A673 (cell line): ENCODE data around the gene INCA1.

Source experiments
- EZH2 ChIP-seq: fragments of 200-600 bp; sonication (generic); IDR thresholded peaks from 2 replicates; pipeline ENCODE4 v1.6.1; 2017; ENCODE audit warnings: borderline replicate concordance, low read depth, mild to moderate bottlenecking, mixed read lengths, antibody characterized with exemption, low read length; ENCODE audit not compliant: poor library complexity, severe bottlenecking
- TF ChIP-seq, protein P1 (sequence below): fragments of 300-800, 200-600 bp; sonication (generic); conservative IDR thresholded peaks from 2 replicates; pipeline ENCODE4 v1.5.1; 2017; ENCODE audit warnings: low read depth, mild to moderate bottlenecking, antibody characterized with exemption, low read length, moderate library complexity, mixed read lengths

DNA sequence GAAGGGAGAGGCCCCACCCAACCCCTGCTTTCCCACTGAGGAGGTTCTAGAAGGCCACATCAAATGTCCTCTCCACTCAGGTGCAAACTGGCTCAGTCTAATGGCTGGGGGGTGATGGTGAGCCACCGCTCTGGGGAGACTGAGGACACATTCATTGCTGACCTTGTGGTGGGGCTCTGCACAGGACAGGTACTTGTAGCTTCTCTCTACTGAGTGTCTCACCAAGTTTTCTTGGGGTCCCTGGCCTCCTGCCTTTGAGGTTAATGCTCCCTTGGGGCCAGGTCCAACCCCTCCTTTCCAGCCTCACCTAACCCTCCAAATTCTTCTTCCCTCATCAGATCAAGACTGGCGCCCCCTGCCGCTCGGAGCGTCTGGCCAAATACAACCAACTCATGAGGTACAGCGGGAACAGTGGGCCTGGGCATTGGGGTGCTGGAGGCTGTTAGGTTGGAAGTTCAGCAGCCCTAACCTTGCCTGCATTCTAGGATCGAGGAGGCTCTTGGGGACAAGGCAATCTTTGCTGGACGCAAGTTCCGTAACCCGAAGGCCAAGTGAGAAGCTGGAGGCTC is 40.7 kb downstream of the INCA1 start:
- TF ChIP-seq, protein P1, sequence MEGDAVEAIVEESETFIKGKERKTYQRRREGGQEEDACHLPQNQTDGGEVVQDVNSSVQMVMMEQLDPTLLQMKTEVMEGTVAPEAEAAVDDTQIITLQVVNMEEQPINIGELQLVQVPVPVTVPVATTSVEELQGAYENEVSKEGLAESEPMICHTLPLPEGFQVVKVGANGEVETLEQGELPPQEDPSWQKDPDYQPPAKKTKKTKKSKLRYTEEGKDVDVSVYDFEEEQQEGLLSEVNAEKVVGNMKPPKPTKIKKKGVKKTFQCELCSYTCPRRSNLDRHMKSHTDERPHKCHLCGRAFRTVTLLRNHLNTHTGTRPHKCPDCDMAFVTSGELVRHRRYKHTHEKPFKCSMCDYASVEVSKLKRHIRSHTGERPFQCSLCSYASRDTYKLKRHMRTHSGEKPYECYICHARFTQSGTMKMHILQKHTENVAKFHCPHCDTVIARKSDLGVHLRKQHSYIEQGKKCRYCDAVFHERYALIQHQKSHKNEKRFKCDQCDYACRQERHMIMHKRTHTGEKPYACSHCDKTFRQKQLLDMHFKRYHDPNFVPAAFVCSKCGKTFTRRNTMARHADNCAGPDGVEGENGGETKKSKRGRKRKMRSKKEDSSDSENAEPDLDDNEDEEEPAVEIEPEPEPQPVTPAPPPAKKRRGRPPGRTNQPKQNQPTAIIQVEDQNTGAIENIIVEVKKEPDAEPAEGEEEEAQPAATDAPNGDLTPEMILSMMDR, result peak; percentile 57
- no peak for TF ChIP-seq EZH2
